WTC11 (cell line): ENCODE measurements around the gene UHRF1. TPM values are rescaled to one million over a fixed set of nuclear protein-coding genes. Genes with fewer than 3 reads are reported as not detected.

ENCODE experiments used
- ATAC-seq: fragments of 200-7000 bp; cut with Tn5 transposase; 2 replicates; pipeline ENCODE4 v1.10.0; 2021; ENCODE audit warnings: mild to moderate bottlenecking, moderate library complexity
- Bru-seq: library from RNA; stranded (reverse); fragments of 400-500 nt; gene quantifications from one replicate; lab custom pipeline; 2021; lab: Mats Ljungman, UMichigan
- CTCF ChIA-PET: fragments of 300-600 bp; sonication (Branson Sonifier 250); formaldehyde crosslinking; loops from one replicate; lab custom pipeline; 2021; ENCODE audit warnings: antibody characterized with exemption; lab: Charles Lee
- POLR2A ChIA-PET: fragments of 350-600 bp; sonication (Branson Sonifier 250); formaldehyde crosslinking; loops from one replicate; lab custom pipeline; 2021; ENCODE audit warnings: antibody characterized with exemption; lab: Charles Lee
- DNase-seq: peaks from one replicate; pipeline ENCODE4 v3.0.0; 2021; ENCODE audit warnings: low spot score
- H3K27ac Mint-ChIP-seq: 2 replicates; pipeline ENCODE4 v1.8.0; 2021; ENCODE audit warnings: mixed read lengths
- H3K27me3 Mint-ChIP-seq: 2 replicates; pipeline ENCODE4 v1.8.0; 2021; ENCODE audit warnings: low read depth, mild to moderate bottlenecking, moderate library complexity, mixed read lengths
- H3K36me3 Mint-ChIP-seq: 2 replicates; pipeline ENCODE4 v1.8.0; 2021; ENCODE audit warnings: mixed read lengths
- H3K4me1 Mint-ChIP-seq: 2 replicates; pipeline ENCODE4 v1.8.0; 2022; ENCODE audit warnings: mixed read lengths
- H3K4me3 Mint-ChIP-seq: 2 replicates; pipeline ENCODE4 v1.8.0; 2021; ENCODE audit warnings: mild to moderate bottlenecking, moderate library complexity, mixed read lengths
- H3K9me3 Mint-ChIP-seq: 2 replicates; pipeline ENCODE4 v1.8.0; 2021; ENCODE audit warnings: mixed read lengths
- ATF2 ChIP-seq: sonication (generic); formaldehyde crosslinking; IDR thresholded peaks from 2 replicates; pipeline ENCODE4 v1.8.1; 2022; ENCODE audit warnings: low read depth, missing genetic modification reagents, borderline replicate concordance
- CBFB ChIP-seq: sonication (generic); formaldehyde crosslinking; IDR thresholded peaks from 2 replicates; pipeline ENCODE4 v1.8.1; 2022; ENCODE audit warnings: mild to moderate bottlenecking, low read depth, missing genetic modification reagents
- EMX1 ChIP-seq: fragments of 250-450 bp; sonication (Bioruptor Pico); IDR thresholded peaks from 2 replicates; pipeline ENCODE4 v1.8.0; 2021; ENCODE audit warnings: mild to moderate bottlenecking
- ETV6 ChIP-seq: sonication (generic); formaldehyde crosslinking; IDR thresholded peaks from 2 replicates; pipeline ENCODE4 v1.8.1; 2022; ENCODE audit warnings: mild to moderate bottlenecking, missing genetic modification reagents
- GTF2I ChIP-seq: fragments of 250-450 bp; sonication (Bioruptor Pico); conservative IDR thresholded peaks from 2 replicates; pipeline ENCODE4 v1.4.0; 2021; ENCODE audit warnings: mild to moderate bottlenecking
- HMGA2 ChIP-seq: fragments of 250-450 bp; sonication (Bioruptor Pico); IDR thresholded peaks from 2 replicates; pipeline ENCODE4 v1.4.0; 2021; ENCODE audit warnings: mild to moderate bottlenecking, moderate library complexity
- KAT7 ChIP-seq: sonication (generic); formaldehyde crosslinking; IDR thresholded peaks from 2 replicates; pipeline ENCODE4 v1.8.1; 2023; ENCODE audit warnings: missing genetic modification reagents, mild to moderate bottlenecking, borderline replicate concordance
- MLX ChIP-seq: sonication (generic); formaldehyde crosslinking; IDR thresholded peaks from 2 replicates; pipeline ENCODE4 v1.8.1; 2023; ENCODE audit warnings: mild to moderate bottlenecking, missing genetic modification reagents, moderate library complexity
- MYBL2 ChIP-seq: sonication (generic); formaldehyde crosslinking; IDR thresholded peaks from 2 replicates; pipeline ENCODE4 v1.8.1; 2023; ENCODE audit warnings: mild to moderate bottlenecking, moderate library complexity, missing genetic modification reagents
- NFE2L1 ChIP-seq: sonication (generic); formaldehyde crosslinking; IDR thresholded peaks from 2 replicates; pipeline ENCODE4 v1.8.1; 2023; ENCODE audit warnings: missing genetic modification reagents
- NR2C2 ChIP-seq: sonication (generic); formaldehyde crosslinking; IDR thresholded peaks from 2 replicates; pipeline ENCODE4 v1.8.0; 2022; ENCODE audit warnings: mild to moderate bottlenecking, missing genetic modification reagents
- OVOL2 ChIP-seq: fragments of 250-450 bp; sonication (Bioruptor Pico); IDR thresholded peaks from 2 replicates; pipeline ENCODE4 v1.9.0; 2021; ENCODE audit warnings: mild to moderate bottlenecking, borderline replicate concordance
- PRDM15 ChIP-seq: sonication (generic); formaldehyde crosslinking; IDR thresholded peaks from 2 replicates; pipeline ENCODE4 v1.8.0; 2022; ENCODE audit warnings: missing genetic modification reagents
- SP1 ChIP-seq: sonication (generic); formaldehyde crosslinking; conservative IDR thresholded peaks from 2 replicates; pipeline ENCODE4 v1.8.1; 2022; ENCODE audit warnings: missing genetic modification reagents
- TEAD1 ChIP-seq: sonication (generic); formaldehyde crosslinking; IDR thresholded peaks from 2 replicates; pipeline ENCODE4 v1.8.0; 2022; ENCODE audit warnings: mild to moderate bottlenecking, missing genetic modification reagents
- TP53 ChIP-seq: sonication (generic); formaldehyde crosslinking; IDR thresholded peaks from 2 replicates; pipeline ENCODE4 v1.8.1; 2023; ENCODE audit warnings: mild to moderate bottlenecking, missing genetic modification reagents
- ZNF219 ChIP-seq: sonication (generic); formaldehyde crosslinking; IDR thresholded peaks from 2 replicates; pipeline ENCODE4 v1.8.0; 2023; ENCODE audit warnings: missing genetic modification reagents, mild to moderate bottlenecking, borderline replicate concordance
- ZNF232 ChIP-seq: sonication (generic); formaldehyde crosslinking; IDR thresholded peaks from 2 replicates; pipeline ENCODE4 v1.8.0; 2022; ENCODE audit warnings: mild to moderate bottlenecking, missing genetic modification reagents
- ZNF396 ChIP-seq: fragments of 250-450 bp; sonication (Bioruptor Pico); IDR thresholded peaks from 2 replicates; pipeline ENCODE4 v1.8.0; 2021; ENCODE audit warnings: mild to moderate bottlenecking, moderate library complexity, borderline replicate concordance
- ZNF416 ChIP-seq: fragments of 250-450 bp; sonication (Bioruptor Pico); IDR thresholded peaks from 2 replicates; pipeline ENCODE4 v1.9.0; 2021; ENCODE audit warnings: mild to moderate bottlenecking, inconsistent platforms
- ZNF423 ChIP-seq: fragments of 250-450 bp; sonication (Bioruptor Pico); IDR thresholded peaks from 2 replicates; pipeline ENCODE4 v2.1.2; 2022; ENCODE audit warnings: mild to moderate bottlenecking, moderate library complexity
- long read RNA-seq, 3 experiments: library from RNA in 1 of 3; library from capped mRNA in 1 of 3; library from polyadenylated mRNA in 1 of 3; unstranded in 2 of 3; stranded (forward) in 1 of 3; transcript quantifications; one replicate each; pipeline ENCODE4 v2.0.0, GENCODE V29; 2021
- total RNA-seq: library from RNA; stranded (reverse); gene quantifications from 3 replicates; pipeline ENCODE4 v1.2.3, GENCODE V29; 2021
- TF ChIP-seq, protein P1 (sequence below): fragments of 250-450 bp; sonication (Bioruptor Pico); IDR thresholded peaks from 2 replicates; pipeline ENCODE4 v1.9.0; 2021; ENCODE audit warnings: mild to moderate bottlenecking, borderline replicate concordance
- TF ChIP-seq, protein P2 (sequence below): fragments of 250-450 bp; sonication (Bioruptor Pico); IDR thresholded peaks from 2 replicates; pipeline ENCODE4 v1.9.0; 2021; ENCODE audit warnings: mild to moderate bottlenecking

UHRF1 gene
- total RNA-seq (37.9 to 42.5 TPM (median 38.1 TPM) in 3 replicates), Bru-seq, nascent RNA (percentile 53 among the genes with signal in this experiment)
- long read RNA-seq, experiment 1, transcript UHRF1-205 (17 exons, 3,965 nt) = major isoform, 152 of 382 reads
- long read RNA-seq, experiment 1, transcript UHRF1-203 (17 exons, 2,651 nt) = minor isoform, 139 of 382 reads
- long read RNA-seq, experiment 1, partial matches to known transcripts = 56 of 382 reads
- long read RNA-seq, experiment 1, other reads (novel, unspliced or antisense) = 30 of 382 reads
- long read RNA-seq, experiment 2, partial matches to known transcripts = 9 of 32 reads
- long read RNA-seq, experiment 2, other reads (novel, unspliced or antisense) = 16 of 32 reads
- long read RNA-seq, experiment 3, partial matches to known transcripts = 1 of 1 reads
- long read RNA-seq, experiment 3, other reads (novel, unspliced or antisense) = 0 of 1 reads

- H3K36me3 Mint-ChIP-seq = peaks cover 8% of the 10 kb centered on the region; the same call in 1 of the 2 replicates
- H3K4me1 Mint-ChIP-seq = peaks cover 22% of the 10 kb centered on the region
- peaks cover 28% of the 10 kb centered on the region for H3K27me3 Mint-ChIP-seq
- DNase-seq (no peak), ATAC-seq (peak; percentile 14)
- ChIA-PET POLR2A (no interaction called here), CTCF (interaction anchor here (0.7 kb wide), 2 partner anchors 58 to 99 kb away, joined by 3 to 4 read pairs; no protein-coding TSS in a partner anchor)
- H3K9me3 Mint-ChIP-seq = no peaks in the 10 kb centered on the region
- peak within 1 kb of the TSS; percentile 77 for H3K4me3 Mint-ChIP-seq
- no peak within 1 kb of the TSS for H3K27ac Mint-ChIP-seq
- TF ChIP-seq MLX (CRISPR knock-in tag) (no peak), SP1 (CRISPR knock-in tag) (peak; percentile 36; the same call in 1 of the 2 replicates), ZNF232 (CRISPR knock-in tag) (peak; percentile 17; the same call in 1 of the 2 replicates), TP53 (peak; percentile 85; the same call in 1 of the 2 replicates), ZNF423 (CRISPR knock-in tag) (peak; percentile 21; the same call in 1 of the 2 replicates), HMGA2 (no peak), MYBL2 (CRISPR knock-in tag) (no peak; the same call in 1 of the 2 replicates), ZNF396 (CRISPR knock-in tag) (no peak), OVOL2 (CRISPR knock-in tag) (no peak), GTF2I (CRISPR knock-in tag) (no peak), ZNF219 (CRISPR knock-in tag) (peak; percentile 18; the same call in 1 of the 2 replicates), NR2C2 (CRISPR knock-in tag) (peak; percentile 47; the same call in 1 of the 2 replicates), TEAD1 (CRISPR knock-in tag) (no peak; the same call in 1 of the 2 replicates), CBFB (CRISPR knock-in tag) (no peak), EMX1 (no peak), KAT7 (CRISPR knock-in tag) (no peak), PRDM15 (CRISPR knock-in tag) (no peak), ZNF416 (CRISPR knock-in tag) (no peak), NFE2L1 (CRISPR knock-in tag) (no peak), ETV6 (CRISPR knock-in tag) (peak; percentile 64; the same call in 1 of the 2 replicates), ATF2 (CRISPR knock-in tag) (no peak)
- TF ChIP-seq, protein P1, sequence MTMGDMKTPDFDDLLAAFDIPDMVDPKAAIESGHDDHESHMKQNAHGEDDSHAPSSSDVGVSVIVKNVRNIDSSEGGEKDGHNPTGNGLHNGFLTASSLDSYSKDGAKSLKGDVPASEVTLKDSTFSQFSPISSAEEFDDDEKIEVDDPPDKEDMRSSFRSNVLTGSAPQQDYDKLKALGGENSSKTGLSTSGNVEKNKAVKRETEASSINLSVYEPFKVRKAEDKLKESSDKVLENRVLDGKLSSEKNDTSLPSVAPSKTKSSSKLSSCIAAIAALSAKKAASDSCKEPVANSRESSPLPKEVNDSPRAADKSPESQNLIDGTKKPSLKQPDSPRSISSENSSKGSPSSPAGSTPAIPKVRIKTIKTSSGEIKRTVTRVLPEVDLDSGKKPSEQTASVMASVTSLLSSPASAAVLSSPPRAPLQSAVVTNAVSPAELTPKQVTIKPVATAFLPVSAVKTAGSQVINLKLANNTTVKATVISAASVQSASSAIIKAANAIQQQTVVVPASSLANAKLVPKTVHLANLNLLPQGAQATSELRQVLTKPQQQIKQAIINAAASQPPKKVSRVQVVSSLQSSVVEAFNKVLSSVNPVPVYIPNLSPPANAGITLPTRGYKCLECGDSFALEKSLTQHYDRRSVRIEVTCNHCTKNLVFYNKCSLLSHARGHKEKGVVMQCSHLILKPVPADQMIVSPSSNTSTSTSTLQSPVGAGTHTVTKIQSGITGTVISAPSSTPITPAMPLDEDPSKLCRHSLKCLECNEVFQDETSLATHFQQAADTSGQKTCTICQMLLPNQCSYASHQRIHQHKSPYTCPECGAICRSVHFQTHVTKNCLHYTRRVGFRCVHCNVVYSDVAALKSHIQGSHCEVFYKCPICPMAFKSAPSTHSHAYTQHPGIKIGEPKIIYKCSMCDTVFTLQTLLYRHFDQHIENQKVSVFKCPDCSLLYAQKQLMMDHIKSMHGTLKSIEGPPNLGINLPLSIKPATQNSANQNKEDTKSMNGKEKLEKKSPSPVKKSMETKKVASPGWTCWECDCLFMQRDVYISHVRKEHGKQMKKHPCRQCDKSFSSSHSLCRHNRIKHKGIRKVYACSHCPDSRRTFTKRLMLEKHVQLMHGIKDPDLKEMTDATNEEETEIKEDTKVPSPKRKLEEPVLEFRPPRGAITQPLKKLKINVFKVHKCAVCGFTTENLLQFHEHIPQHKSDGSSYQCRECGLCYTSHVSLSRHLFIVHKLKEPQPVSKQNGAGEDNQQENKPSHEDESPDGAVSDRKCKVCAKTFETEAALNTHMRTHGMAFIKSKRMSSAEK (CRISPR knock-in tag) = no peak
- TF ChIP-seq, protein P2, sequence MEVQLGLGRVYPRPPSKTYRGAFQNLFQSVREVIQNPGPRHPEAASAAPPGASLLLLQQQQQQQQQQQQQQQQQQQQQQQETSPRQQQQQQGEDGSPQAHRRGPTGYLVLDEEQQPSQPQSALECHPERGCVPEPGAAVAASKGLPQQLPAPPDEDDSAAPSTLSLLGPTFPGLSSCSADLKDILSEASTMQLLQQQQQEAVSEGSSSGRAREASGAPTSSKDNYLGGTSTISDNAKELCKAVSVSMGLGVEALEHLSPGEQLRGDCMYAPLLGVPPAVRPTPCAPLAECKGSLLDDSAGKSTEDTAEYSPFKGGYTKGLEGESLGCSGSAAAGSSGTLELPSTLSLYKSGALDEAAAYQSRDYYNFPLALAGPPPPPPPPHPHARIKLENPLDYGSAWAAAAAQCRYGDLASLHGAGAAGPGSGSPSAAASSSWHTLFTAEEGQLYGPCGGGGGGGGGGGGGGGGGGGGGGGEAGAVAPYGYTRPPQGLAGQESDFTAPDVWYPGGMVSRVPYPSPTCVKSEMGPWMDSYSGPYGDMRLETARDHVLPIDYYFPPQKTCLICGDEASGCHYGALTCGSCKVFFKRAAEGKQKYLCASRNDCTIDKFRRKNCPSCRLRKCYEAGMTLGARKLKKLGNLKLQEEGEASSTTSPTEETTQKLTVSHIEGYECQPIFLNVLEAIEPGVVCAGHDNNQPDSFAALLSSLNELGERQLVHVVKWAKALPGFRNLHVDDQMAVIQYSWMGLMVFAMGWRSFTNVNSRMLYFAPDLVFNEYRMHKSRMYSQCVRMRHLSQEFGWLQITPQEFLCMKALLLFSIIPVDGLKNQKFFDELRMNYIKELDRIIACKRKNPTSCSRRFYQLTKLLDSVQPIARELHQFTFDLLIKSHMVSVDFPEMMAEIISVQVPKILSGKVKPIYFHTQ (CRISPR knock-in tag) = no peak
These were observed at the start of gene UHRF1 for GRCh38 chr19:4909156-4909896. Gene UHRF1 (plus strand): TSS chr19:4909501. CDS start chr19:4910886, 1,385 bp downstream.
